Upper lobe of left lung (tissue), 6 donors: ENCODE measurements around the gene ANKRD66. TPM values are rescaled to one million over a fixed set of nuclear protein-coding genes. Genes with fewer than 3 reads are reported as not detected.
"Not testable (repeated sequence)": the region's sequence is repeated elsewhere in the genome, so short reads cannot be mapped to it uniquely, and the experiment has no call there.

ENCODE experiments used
- ATAC-seq, 2 donors: fragments of 200-7000 bp; cut with Tn5 transposase; one replicate each; pipeline ENCODE4 v1.9.1; 2022; ENCODE audit warnings: mild to moderate bottlenecking in 2 of 2, moderate library complexity in 2 of 2; ENCODE audit not compliant: low FRiP score in 2 of 2
- DNase-seq, 2 donors: peaks; one replicate each; pipeline ENCODE4 v3.0.0-alpha.2; 2019 to 2020
- H3K27ac ChIP-seq, 4 donors: fragments of 200-600 bp; sonication (generic); one replicate each; pipeline ENCODE4 v1.5.1; 2016 to 2019
- H3K27me3 ChIP-seq, 4 donors: fragments of 200-600 bp; sonication (generic); one replicate each; pipeline ENCODE4 v1.5.1; 2017 to 2019
- H3K36me3 ChIP-seq, 4 donors: fragments of 200-600 bp; sonication (generic); one replicate each; pipeline ENCODE4 v1.5.1; 2016 to 2019
- H3K4me1 ChIP-seq, 4 donors: fragments of 200-600 bp; sonication (generic); one replicate each; pipeline ENCODE4 v1.5.1; 2018 to 2019
- H3K4me3 ChIP-seq, 4 donors: fragments of 200-600 bp; sonication (generic); one replicate each; pipeline ENCODE4 v1.5.1; 2017 to 2019; ENCODE audit warnings: mild to moderate bottlenecking in 2 of 4, moderate library complexity in 1 of 4
- H3K9me3 ChIP-seq, 4 donors: fragments of 200-600 bp; sonication (generic); one replicate each; pipeline ENCODE4 v1.5.1; 2018 to 2019
- EP300 ChIP-seq, 4 donors: sonication (generic); formaldehyde crosslinking; IDR thresholded peaks; one replicate each; pipeline ENCODE4 v1.5.1; 2017; ENCODE audit warnings: antibody characterized with exemption in 4 of 4, control low read depth in 2 of 4
- POLR2A ChIP-seq, 4 donors: fragments of 450-650 bp; IDR thresholded peaks; one replicate each; pipeline ENCODE4 v1.5.1; 2016 to 2017; ENCODE audit warnings: antibody characterized with exemption in 4 of 4, mild to moderate bottlenecking in 2 of 4
- POLR2AphosphoS5 ChIP-seq, 2 donors: sonication (generic); formaldehyde crosslinking; IDR thresholded peaks; one replicate each; pipeline ENCODE4 v1.5.1; 2017; ENCODE audit warnings: antibody characterized with exemption in 2 of 2
- WGBS, 2 donors: methylation state at CpG; one replicate each; pipeline ENCODE4 v1.1.5; 2017 to 2018; 5-methylcytosine and 5-hydroxymethylcytosine counted together
- total RNA-seq, 6 donors: library from RNA; depleted of rRNA in 4 of 6; stranded (reverse); fragments of >200 nt in 4 of 6; gene quantifications; one replicate each; pipeline versions ENCODE4 v1.1.0 to v1.2.1, GENCODE V29; 2016 to 2021
- TF ChIP-seq, protein P1 (sequence below), 6 experiments: fragments of 450-650 bp in 4 of 6; fragments of 200-600 bp in 2 of 6; sonication (generic) in 2 of 6; IDR thresholded peaks; one replicate each; pipeline ENCODE4 v1.5.1; 2016 to 2019; ENCODE audit warnings: antibody characterized with exemption in 6 of 6
- donor health status: DM: no; HTN: no; CAD: no; lungs with moderate emphysema.
- donor health status: DM: no; HTN: yes; CAD: no; lungs with severe emphysema.

The ANKRD66 gene
- total RNA-seq, 6 donors from 2014 or later = 2.1 to 15.7 (median 2.7) TPM; not detected in 2

DNA sequence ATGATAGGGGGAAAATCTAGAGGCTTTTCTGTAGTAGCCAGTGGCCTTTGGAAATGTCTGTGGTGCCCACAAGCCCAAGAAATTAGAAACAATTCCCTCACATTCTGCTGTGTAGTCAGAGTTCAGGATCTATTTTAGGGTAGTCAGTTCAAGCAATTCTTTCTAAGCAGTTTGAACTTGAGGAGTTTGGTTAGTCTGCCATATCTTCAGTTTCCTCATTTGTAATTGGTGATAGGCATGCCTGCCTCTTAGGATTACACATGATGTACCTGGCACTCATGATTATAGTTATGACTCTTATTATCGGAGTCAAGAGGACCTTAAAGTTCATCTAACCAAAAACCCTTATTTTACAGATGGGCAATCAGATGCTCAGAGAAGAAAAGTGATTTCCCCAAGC, 25.3 kb downstream of the ANKRD66 start:
- TF ChIP-seq POLR2A (IDR thresholded peaks at IDR 0.05) (no peak), POLR2AphosphoS5 (IDR thresholded peaks at IDR 0.05) (no peak)
- TF ChIP-seq, protein P1, sequence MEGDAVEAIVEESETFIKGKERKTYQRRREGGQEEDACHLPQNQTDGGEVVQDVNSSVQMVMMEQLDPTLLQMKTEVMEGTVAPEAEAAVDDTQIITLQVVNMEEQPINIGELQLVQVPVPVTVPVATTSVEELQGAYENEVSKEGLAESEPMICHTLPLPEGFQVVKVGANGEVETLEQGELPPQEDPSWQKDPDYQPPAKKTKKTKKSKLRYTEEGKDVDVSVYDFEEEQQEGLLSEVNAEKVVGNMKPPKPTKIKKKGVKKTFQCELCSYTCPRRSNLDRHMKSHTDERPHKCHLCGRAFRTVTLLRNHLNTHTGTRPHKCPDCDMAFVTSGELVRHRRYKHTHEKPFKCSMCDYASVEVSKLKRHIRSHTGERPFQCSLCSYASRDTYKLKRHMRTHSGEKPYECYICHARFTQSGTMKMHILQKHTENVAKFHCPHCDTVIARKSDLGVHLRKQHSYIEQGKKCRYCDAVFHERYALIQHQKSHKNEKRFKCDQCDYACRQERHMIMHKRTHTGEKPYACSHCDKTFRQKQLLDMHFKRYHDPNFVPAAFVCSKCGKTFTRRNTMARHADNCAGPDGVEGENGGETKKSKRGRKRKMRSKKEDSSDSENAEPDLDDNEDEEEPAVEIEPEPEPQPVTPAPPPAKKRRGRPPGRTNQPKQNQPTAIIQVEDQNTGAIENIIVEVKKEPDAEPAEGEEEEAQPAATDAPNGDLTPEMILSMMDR (IDR thresholded peaks at IDR 0.05) = no peak
- Histone ChIP-seq H3K4me3 (no peak overlapping the region), H3K4me1 (peaks cover 0 to 11% (median 10%) of the 10 kb centered on the region in 4 donors), H3K36me3 (no peaks in the 10 kb centered on the region), H3K27ac (peak overlapping the region; percentile 36 to 82 (median 66)), H3K27me3 (no peaks in the 10 kb centered on the region), H3K9me3 (no peaks in the 10 kb centered on the region)
- DNase-seq (no peak), ATAC-seq (peak in 1 of 2 donors; percentile 19)
- 87 to 93% methylated on average over 1 of the region's 1 CpG for WGBS, 2 donors

DNA sequence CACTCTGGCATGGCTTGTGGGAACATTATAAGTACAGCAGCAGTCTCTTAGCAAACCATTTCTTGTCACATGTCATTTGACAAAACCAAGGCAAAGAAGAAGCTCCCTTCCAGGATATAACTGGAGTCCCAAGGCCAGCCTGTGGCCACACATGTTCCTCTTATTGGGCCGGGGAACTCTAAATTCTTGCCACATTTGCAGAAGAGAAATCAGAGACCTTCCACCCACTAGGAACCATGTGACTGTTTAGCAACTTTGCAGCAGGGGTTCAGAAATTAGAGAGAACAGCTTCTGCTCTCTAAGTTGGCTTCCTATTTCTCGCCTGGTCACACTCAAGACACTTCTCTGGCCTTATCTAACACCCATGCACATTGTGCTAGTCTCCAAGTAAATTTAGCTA, 26.0 kb downstream of the ANKRD66 start:
- H3K27ac ChIP-seq = peak overlapping the region; percentile 36 to 82 (median 66)
- DNase-seq = peak in 1 of 2 donors; percentile 75
- H3K27me3 ChIP-seq = no peaks in the 10 kb centered on the region
- H3K4me1 ChIP-seq = peaks cover 0 to 11% (median 10%) of the 10 kb centered on the region in 4 donors
- ATAC-seq = peak; percentile 75 to 89
- H3K4me3 ChIP-seq = no peak overlapping the region
- H3K36me3 ChIP-seq = no peaks in the 10 kb centered on the region
- H3K9me3 ChIP-seq = no peaks in the 10 kb centered on the region
- WGBS, 2 donors = 52 to 71% methylated on average over 2 of the region's 2 CpGs
- peak in 1 of 2 donors; percentile 18 for TF ChIP-seq POLR2AphosphoS5 (IDR thresholded peaks at IDR 0.05)
- TF ChIP-seq EP300 (IDR thresholded peaks at IDR 0.05) = peak in 1 of 4 donors; percentile 74
- peak in 1 of 4 donors; percentile 51 for TF ChIP-seq POLR2A (IDR thresholded peaks at IDR 0.05)
- TF ChIP-seq, protein P1 (IDR thresholded peaks at IDR 0.05) = no peak

DNA sequence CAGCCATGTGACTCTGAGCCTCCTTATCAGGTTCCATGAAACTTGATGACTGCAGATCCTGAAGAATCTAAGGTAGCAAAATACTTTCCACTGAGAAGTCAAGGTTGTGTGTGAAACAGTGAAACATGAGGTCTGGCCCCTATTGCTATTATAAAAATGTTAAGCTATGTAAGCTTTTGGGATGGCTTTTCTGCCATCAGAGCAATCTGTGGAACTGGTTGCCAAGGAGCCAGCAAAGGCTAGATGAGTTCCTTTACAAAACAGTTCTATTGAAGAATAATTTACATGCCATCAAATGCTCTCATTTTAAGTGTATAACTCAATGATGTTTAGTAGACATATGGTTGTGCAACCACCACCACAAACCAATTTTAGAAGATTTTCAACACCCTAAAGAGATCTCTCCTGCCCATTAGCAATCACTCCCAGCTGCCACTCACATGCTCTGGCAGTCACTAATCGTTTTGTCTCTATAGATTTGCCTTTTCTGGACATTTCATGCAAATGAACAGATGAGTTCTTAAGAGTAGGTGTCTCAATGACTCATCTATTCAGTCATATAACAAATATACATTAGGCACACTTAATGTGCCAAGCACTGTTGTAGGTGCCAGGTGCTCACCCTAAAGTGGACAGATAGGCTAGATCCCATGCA, 26.6 kb downstream of the ANKRD66 start:
- no peaks in the 10 kb centered on the region for H3K36me3 ChIP-seq
- TF ChIP-seq EP300 (IDR thresholded peaks at IDR 0.05) = no peak
- TF ChIP-seq POLR2A (IDR thresholded peaks at IDR 0.05) = peak in 1 of 4 donors; percentile 4
- H3K27me3 ChIP-seq = no peaks in the 10 kb centered on the region
- H3K4me3 ChIP-seq = no peak overlapping the region
- DNase-seq = no peak
- no peaks in the 10 kb centered on the region for H3K9me3 ChIP-seq
- 33 to 38% methylated on average over 1 of the region's 1 CpG for WGBS, 2 donors
- peak overlapping the region; percentile 18 to 82 (median 42) for H3K27ac ChIP-seq
- no peak for ATAC-seq
- H3K4me1 ChIP-seq = peaks cover 0 to 11% (median 10%) of the 10 kb centered on the region in 4 donors

DNA sequence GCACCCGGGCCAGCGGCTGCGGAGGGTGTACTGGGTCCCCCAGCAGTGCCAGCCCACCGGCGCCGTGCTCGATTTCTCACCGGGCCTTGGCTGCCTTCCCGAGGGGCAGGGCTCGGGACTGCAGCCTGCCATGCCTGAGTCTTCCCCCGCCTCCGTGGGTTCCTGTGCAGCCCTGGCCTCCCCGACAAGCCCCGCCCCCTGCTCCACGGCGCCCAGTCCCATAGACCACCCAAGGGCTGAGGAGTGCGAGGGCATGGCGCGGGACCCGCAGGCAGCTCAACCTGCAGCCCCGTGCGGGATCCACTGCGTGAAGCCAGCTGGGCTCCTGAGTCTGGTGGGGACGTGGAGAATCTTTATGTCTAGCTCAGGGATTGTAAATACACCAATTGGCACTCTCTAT, 28.0 kb downstream of the ANKRD66 start:
- not testable (repeated sequence) for H3K36me3 ChIP-seq, H3K9me3 ChIP-seq, H3K27me3 ChIP-seq, ATAC-seq, H3K4me3 ChIP-seq
- 94 to 98% methylated on average over 9 to 24 of the region's 24 CpGs for WGBS, 2 donors
- DNase-seq = peak in 1 of 2 donors; percentile 78
- Histone ChIP-seq H3K27ac (peak overlapping the region in 1 of 4 donors; percentile 82), H3K4me1 (peaks cover 0 to 11% (median 10%) of the 10 kb centered on the region in 4 donors)

DNA sequence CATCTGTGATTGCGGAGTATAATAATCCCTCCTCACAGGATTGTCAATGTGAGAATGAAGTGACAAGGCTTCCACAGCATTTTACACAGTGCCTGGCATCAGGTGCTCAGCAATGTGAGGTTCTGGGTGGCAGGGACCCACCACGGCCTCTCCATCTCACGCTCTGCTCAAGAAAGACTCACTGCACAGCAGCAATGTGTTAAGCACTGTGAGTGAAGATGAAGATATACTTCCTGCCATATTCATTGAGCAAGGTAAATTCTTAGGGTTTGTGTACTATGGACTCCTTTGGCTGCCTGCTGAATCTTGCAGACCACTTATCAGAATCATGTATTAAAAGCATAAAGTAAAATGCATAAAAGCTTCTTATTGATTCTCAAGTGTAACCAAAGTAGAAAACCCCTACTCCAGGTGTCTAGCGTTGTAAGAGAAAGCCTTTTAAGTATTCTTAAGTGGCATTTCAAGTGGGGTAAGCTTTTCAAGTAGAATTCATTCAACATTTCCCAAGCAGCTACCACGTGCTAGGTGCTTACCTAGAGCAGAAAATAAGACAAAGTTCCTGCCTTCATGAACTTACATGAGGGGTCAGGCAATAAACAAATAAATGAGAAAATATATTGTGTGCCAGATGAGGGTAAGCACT, 29.5 kb downstream of the ANKRD66 start:
- no peak for DNase-seq
- peak in 1 of 2 donors; percentile 47 for ATAC-seq
- Histone ChIP-seq H3K36me3 (no peaks in the 10 kb centered on the region), H3K27ac (no peak overlapping the region), H3K9me3 (no peaks in the 10 kb centered on the region), H3K27me3 (no peaks in the 10 kb centered on the region), H3K4me1 (peaks cover 0 to 11% (median 10%) of the 10 kb centered on the region in 4 donors), H3K4me3 (no peak overlapping the region)
- TF ChIP-seq POLR2AphosphoS5 (IDR thresholded peaks at IDR 0.05) (no peak), EP300 (IDR thresholded peaks at IDR 0.05) (peak in 1 of 4 donors; percentile 35), POLR2A (IDR thresholded peaks at IDR 0.05) (no peak)
- TF ChIP-seq, protein P1 (IDR thresholded peaks at IDR 0.05) = no peak
- WGBS, 2 donors = 65 to 81% methylated on average over 5 of the region's 5 CpGs
